ENCODE measurements around the gene COL23A1. TPM values are rescaled to one million over a fixed set of nuclear protein-coding genes. Genes with fewer than 3 reads are reported as not detected.
"Not testable (repeated sequence)": the region's sequence is repeated elsewhere in the genome, so short reads cannot be mapped to it uniquely, and the experiment has no call there.

COL23A1 gene
- total RNA-seq, 1 experiment from 2014 or later = 1.2 TPM

GRCh38 chr5:178305801-178306200, 284.4 kb downstream of the COL23A1 start:
- DNase-seq (ENCODE audit: low read depth) = no peak
- in situ Hi-C loops (cut with HindIII; ENCODE audit: low pct_unique_long_range_greater_than_20kb, low sequenced_read_pairs) = no loop called here

- in situ Hi-C loops (cut with HindIII; ENCODE audit: low pct_unique_long_range_greater_than_20kb, low sequenced_read_pairs) = no loop called here
- DNase-seq (ENCODE audit: low read depth) = no peak
Measured at GRCh38 chr5:178304761-178305645, 285.2 kb downstream of the COL23A1 start.

- in situ Hi-C loops (cut with HindIII; ENCODE audit: low pct_unique_long_range_greater_than_20kb, low sequenced_read_pairs) = no loop called here
Measured at GRCh38 chr5:178304016-178304415, 286.2 kb downstream of the COL23A1 start.

GRCh38 chr5:178302321-178302720, 287.9 kb downstream of the COL23A1 start:
- in situ Hi-C loops (cut with HindIII; ENCODE audit: low pct_unique_long_range_greater_than_20kb, low sequenced_read_pairs); DNase-seq (ENCODE audit: low read depth): not testable (repeated sequence)

More at GRCh38 chr5:178304016-178304415, 286.2 kb downstream of the COL23A1 start:
- no peak for DNase-seq (ENCODE audit: low read depth)

GRCh38 chr5:178301641-178302040, 288.6 kb downstream of the COL23A1 start:
- in situ Hi-C loops (cut with HindIII; ENCODE audit: low pct_unique_long_range_greater_than_20kb, low sequenced_read_pairs) = no loop called here
- DNase-seq (ENCODE audit: low read depth) = peak; percentile 15

GRCh38 chr5:178298283-178298807, 291.8 kb downstream of the COL23A1 start:
- DNase-seq (ENCODE audit: low read depth) = no peak
- in situ Hi-C loops (cut with HindIII; ENCODE audit: low pct_unique_long_range_greater_than_20kb, low sequenced_read_pairs) = no loop called here

- in situ Hi-C loops (cut with HindIII; ENCODE audit: low pct_unique_long_range_greater_than_20kb, low sequenced_read_pairs) = no loop called here
- no peak for DNase-seq (ENCODE audit: low read depth)
Measured at GRCh38 chr5:178297751-178298150, 292.4 kb downstream of the COL23A1 start.

- in situ Hi-C loops (cut with HindIII; ENCODE audit: low pct_unique_long_range_greater_than_20kb, low sequenced_read_pairs) = no loop called here
Measured at GRCh38 chr5:178296066-178296465, 294.1 kb downstream of the COL23A1 start.

GRCh38 chr5:178295589-178295988, 294.6 kb downstream of the COL23A1 start:
- in situ Hi-C loops (cut with HindIII; ENCODE audit: low pct_unique_long_range_greater_than_20kb, low sequenced_read_pairs) = no loop called here
- no peak for DNase-seq (ENCODE audit: low read depth)

More at GRCh38 chr5:178296066-178296465, 294.1 kb downstream of the COL23A1 start:
- DNase-seq (ENCODE audit: low read depth) = no peak

- no peak for DNase-seq (ENCODE audit: low read depth)
- in situ Hi-C loops (cut with HindIII; ENCODE audit: low pct_unique_long_range_greater_than_20kb, low sequenced_read_pairs) = no loop called here
Measured at GRCh38 chr5:178293815-178294214, 296.4 kb downstream of the COL23A1 start.

- in situ Hi-C loops (cut with HindIII; ENCODE audit: low pct_unique_long_range_greater_than_20kb, low sequenced_read_pairs) = no loop called here
- no peak for DNase-seq (ENCODE audit: low read depth)
Measured at GRCh38 chr5:178293400-178293799, 296.8 kb downstream of the COL23A1 start.

GRCh38 chr5:178292826-178293205, 297.4 kb downstream of the COL23A1 start:
- no peak for DNase-seq (ENCODE audit: low read depth)
- in situ Hi-C loops (cut with HindIII; ENCODE audit: low pct_unique_long_range_greater_than_20kb, low sequenced_read_pairs) = no loop called here

- in situ Hi-C loops (cut with HindIII; ENCODE audit: low pct_unique_long_range_greater_than_20kb, low sequenced_read_pairs) = no loop called here
- no peak for DNase-seq (ENCODE audit: low read depth)
Measured at GRCh38 chr5:178291969-178292825, 298.0 kb downstream of the COL23A1 start.

GRCh38 chr5:178291161-178291561, 299.0 kb downstream of the COL23A1 start:
- no peak for DNase-seq (ENCODE audit: low read depth)
- in situ Hi-C loops (cut with HindIII; ENCODE audit: low pct_unique_long_range_greater_than_20kb, low sequenced_read_pairs) = no loop called here

- in situ Hi-C loops (cut with HindIII; ENCODE audit: low pct_unique_long_range_greater_than_20kb, low sequenced_read_pairs) = no loop called here
- DNase-seq (ENCODE audit: low read depth) = no peak
Measured at GRCh38 chr5:178290376-178290775, 299.8 kb downstream of the COL23A1 start.

GRCh38 chr5:178289438-178289837, 300.8 kb downstream of the COL23A1 start:
- in situ Hi-C loops (cut with HindIII; ENCODE audit: low pct_unique_long_range_greater_than_20kb, low sequenced_read_pairs) = no loop called here
- no peak for DNase-seq (ENCODE audit: low read depth)

- DNase-seq (ENCODE audit: low read depth) = peak; percentile 33
- in situ Hi-C loops (cut with HindIII; ENCODE audit: low pct_unique_long_range_greater_than_20kb, low sequenced_read_pairs) = no loop called here
Measured at GRCh38 chr5:178288401-178289368, 301.5 kb downstream of the COL23A1 start.

- no peak for DNase-seq (ENCODE audit: low read depth)
- in situ Hi-C loops (cut with HindIII; ENCODE audit: low pct_unique_long_range_greater_than_20kb, low sequenced_read_pairs) = no loop called here
Measured at GRCh38 chr5:178287791-178288105, 302.4 kb downstream of the COL23A1 start.
